HFFc6 (cell line): ENCODE results near the gene IMMP2L. TPM values are rescaled to one million over a fixed set of nuclear protein-coding genes. Genes with fewer than 3 reads are reported as not detected.
A peak's percentile ranks its signal among the peaks of the same experiment; 100 is the strongest.

Experiments used
- DNase-seq: peaks from one replicate; pipeline ENCODE4 v3.0.0-alpha.2; 2018
- H3K27ac Mint-ChIP-seq: 2 replicates; pipeline ENCODE4 v1.8.0; 2020; ENCODE audit warnings: mild to moderate bottlenecking, mixed read lengths
- H3K27me3 Mint-ChIP-seq: 2 replicates; pipeline ENCODE4 v1.8.0; 2021; ENCODE audit warnings: mild to moderate bottlenecking, moderate library complexity, mixed read lengths; ENCODE audit not compliant: insufficient read depth
- H3K36me3 Mint-ChIP-seq: 2 replicates; pipeline ENCODE4 v1.8.0; 2021; ENCODE audit warnings: low read depth, mixed read lengths
- H3K4me1 Mint-ChIP-seq: 2 replicates; pipeline ENCODE4 v1.8.0; 2020; ENCODE audit warnings: low read depth, mixed read lengths
- H3K4me3 Mint-ChIP-seq: 2 replicates; pipeline ENCODE4 v1.8.0; 2020; ENCODE audit warnings: mild to moderate bottlenecking, moderate library complexity, mixed read lengths
- H3K9me3 Mint-ChIP-seq: 2 replicates; pipeline ENCODE4 v1.8.0; 2020; ENCODE audit warnings: mild to moderate bottlenecking, mixed read lengths
- total RNA-seq, 6 experiments: library from RNA; stranded (reverse); fragmentation: NEBNext Ultra II Directional; extraction: Animal tissue kit (Norgen Biotek cat#: 25700); gene quantifications; 2 replicates in 1 of 6; 3 replicates in 5 of 6; pipeline ENCODE4 v1.2.3, GENCODE V29; 2021
- TF ChIP-seq, protein P1 (sequence below): fragments of 200-600 bp; sonication (generic); IDR thresholded peaks from 2 replicates; pipeline ENCODE4 v1.5.0; 2021; ENCODE audit warnings: antibody characterized with exemption, mild to moderate bottlenecking

IMMP2L gene
- total RNA-seq, 6 experiments from 2014 or later = 7.2 to 13.6 (median 10.1) TPM

DNA sequence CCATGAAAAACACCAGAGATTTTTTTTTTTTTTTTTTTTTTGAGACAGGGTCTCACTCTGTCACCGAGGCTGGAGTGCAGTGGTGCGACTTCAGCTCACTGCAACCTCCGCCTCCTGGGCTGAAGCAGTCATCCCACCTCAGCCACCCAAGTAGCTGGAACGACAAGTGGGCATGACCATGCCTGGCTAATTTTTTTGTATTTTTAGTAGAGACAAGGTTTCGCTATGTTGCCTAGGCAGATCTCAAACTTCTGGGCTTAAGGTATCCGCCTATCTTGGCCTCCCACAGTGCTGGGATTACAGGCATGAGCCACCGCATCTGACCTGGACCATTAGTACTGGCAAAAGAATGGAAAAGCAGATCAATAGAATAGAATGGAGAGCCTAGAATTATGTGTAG lies 530.4 kb downstream of the IMMP2L start:
- no peaks in the 10 kb centered on the region for H3K9me3 Mint-ChIP-seq
- no peak for DNase-seq
- no peaks in the 10 kb centered on the region for H3K27me3 Mint-ChIP-seq
- peaks cover 43% of the 10 kb centered on the region for H3K4me1 Mint-ChIP-seq
- H3K4me3 Mint-ChIP-seq = no peak overlapping the region
- no peaks in the 10 kb centered on the region; the same call in 1 of the 2 replicates for H3K36me3 Mint-ChIP-seq
- TF ChIP-seq, protein P1, sequence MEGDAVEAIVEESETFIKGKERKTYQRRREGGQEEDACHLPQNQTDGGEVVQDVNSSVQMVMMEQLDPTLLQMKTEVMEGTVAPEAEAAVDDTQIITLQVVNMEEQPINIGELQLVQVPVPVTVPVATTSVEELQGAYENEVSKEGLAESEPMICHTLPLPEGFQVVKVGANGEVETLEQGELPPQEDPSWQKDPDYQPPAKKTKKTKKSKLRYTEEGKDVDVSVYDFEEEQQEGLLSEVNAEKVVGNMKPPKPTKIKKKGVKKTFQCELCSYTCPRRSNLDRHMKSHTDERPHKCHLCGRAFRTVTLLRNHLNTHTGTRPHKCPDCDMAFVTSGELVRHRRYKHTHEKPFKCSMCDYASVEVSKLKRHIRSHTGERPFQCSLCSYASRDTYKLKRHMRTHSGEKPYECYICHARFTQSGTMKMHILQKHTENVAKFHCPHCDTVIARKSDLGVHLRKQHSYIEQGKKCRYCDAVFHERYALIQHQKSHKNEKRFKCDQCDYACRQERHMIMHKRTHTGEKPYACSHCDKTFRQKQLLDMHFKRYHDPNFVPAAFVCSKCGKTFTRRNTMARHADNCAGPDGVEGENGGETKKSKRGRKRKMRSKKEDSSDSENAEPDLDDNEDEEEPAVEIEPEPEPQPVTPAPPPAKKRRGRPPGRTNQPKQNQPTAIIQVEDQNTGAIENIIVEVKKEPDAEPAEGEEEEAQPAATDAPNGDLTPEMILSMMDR = no peak
- H3K27ac Mint-ChIP-seq = no peak overlapping the region

DNA sequence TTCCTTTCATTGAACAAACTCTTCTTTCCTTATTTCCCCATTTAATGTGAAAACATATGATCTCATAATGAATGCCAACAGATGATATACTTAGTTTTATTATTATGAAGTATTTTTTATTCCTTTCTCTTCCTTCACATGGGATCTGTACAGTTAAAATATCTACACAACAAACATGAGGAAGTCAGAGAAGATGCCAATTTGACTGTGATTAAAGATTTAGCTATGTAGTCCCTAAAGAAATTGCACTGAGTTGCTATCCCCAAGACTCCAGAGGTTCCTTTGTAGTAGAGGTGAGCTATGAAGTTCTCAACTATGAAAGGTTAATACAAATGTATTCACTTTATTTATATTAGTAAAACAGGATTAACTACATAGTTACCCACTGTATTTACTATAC lies 532.0 kb downstream of the IMMP2L start:
- Mint-ChIP-seq H3K4me3 (peak overlapping the region; percentile 24), H3K4me1 (peaks cover 59% of the 10 kb centered on the region), H3K9me3 (no peaks in the 10 kb centered on the region), H3K36me3 (no peaks in the 10 kb centered on the region; the same call in 1 of the 2 replicates), H3K27ac (peak overlapping the region; percentile 63), H3K27me3 (no peaks in the 10 kb centered on the region)
- TF ChIP-seq, protein P1 = no peak
- no peak for DNase-seq

DNA sequence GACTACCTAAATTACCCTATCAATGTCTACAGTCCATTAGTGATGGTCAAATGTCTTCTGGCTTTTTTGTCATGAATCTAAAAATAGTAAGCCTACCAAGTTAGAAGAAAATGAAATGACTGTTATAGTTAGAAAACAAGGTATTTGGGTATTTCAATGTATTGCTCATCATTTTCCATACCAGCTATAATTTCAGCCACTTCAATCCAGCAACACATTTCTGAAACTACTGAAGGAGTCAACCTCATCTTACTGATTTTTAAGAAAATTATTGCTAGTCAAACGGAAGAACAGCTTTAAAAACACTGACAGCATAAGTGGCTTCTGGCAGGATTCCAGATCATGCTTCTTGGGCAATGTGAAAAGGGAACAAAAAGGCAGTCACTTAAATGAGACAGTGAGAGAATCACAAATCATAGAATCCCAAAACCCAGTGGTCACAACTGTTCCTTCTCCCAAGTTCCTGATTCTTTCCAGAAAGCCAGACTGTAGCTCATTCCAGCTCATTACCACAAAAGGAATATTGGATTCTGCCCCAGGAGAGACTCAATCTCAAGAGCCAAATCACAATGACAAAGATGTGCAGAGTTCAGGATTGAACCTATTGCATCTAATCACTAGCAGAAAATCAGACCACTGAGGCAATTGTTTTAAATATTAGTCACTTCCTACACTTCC lies 532.6 kb downstream of the IMMP2L start:
- H3K9me3 Mint-ChIP-seq = no peaks in the 10 kb centered on the region
- DNase-seq = peak; percentile 23
- H3K27ac Mint-ChIP-seq = peak overlapping the region; percentile 63
- H3K27me3 Mint-ChIP-seq = no peaks in the 10 kb centered on the region
- peak overlapping the region; percentile 24 for H3K4me3 Mint-ChIP-seq
- TF ChIP-seq, protein P1 = no peak
- H3K4me1 Mint-ChIP-seq = peaks cover 65% of the 10 kb centered on the region
- no peaks in the 10 kb centered on the region; the same call in 1 of the 2 replicates for H3K36me3 Mint-ChIP-seq

DNA sequence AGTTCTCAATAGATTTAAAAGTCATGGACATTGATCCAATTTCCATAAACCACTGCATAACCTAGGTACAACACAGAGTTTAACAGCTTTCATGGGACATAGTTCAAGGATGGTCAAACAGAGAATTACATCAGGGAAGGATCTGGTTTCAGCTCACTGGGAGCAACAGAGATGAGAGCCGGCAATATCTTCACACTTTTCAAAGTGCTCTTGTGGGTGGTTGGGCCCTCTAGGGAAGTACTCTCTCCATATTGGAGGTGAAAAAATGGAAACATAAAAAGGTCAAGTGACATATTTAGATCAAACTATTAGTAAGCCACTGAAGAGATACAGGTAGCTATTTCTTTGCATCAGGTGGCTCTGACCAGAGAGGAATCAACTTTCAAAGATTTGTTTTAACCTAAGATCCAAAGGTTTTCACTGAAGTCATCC lies 533.1 kb downstream of the IMMP2L start:
- peaks cover 66% of the 10 kb centered on the region for H3K4me1 Mint-ChIP-seq
- H3K4me3 Mint-ChIP-seq = no peak overlapping the region; the same call in 1 of the 2 replicates
- H3K27me3 Mint-ChIP-seq = no peaks in the 10 kb centered on the region
- no peaks in the 10 kb centered on the region for H3K9me3 Mint-ChIP-seq
- no peaks in the 10 kb centered on the region; the same call in 1 of the 2 replicates for H3K36me3 Mint-ChIP-seq
- no peak for DNase-seq
- peak overlapping the region; percentile 63 for H3K27ac Mint-ChIP-seq
- TF ChIP-seq, protein P1 = no peak

DNA sequence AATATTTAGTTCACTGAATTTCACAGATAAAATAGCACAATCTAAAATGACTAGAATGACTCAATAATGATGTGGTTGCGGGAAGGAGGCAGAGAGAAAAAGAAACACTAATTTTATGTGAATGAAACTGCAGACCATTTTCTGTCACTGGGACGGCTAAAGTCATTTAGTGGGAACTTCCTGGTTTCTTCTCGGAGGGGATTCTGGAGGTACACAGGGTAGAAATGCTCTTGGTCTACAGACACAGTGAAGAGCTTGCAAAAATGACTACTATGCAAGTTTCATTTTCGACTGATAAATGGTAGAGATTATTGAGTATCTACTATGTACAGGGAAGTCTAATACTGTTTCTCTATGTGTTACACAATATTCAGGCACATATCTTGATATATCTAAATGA lies 534.9 kb downstream of the IMMP2L start:
- Mint-ChIP-seq H3K27ac (peak overlapping the region; percentile 62), H3K4me3 (peak overlapping the region; percentile 77), H3K36me3 (no peaks in the 10 kb centered on the region; the same call in 1 of the 2 replicates), H3K4me1 (peaks cover 66% of the 10 kb centered on the region), H3K27me3 (no peaks in the 10 kb centered on the region), H3K9me3 (no peaks in the 10 kb centered on the region)
- no peak for DNase-seq
- TF ChIP-seq, protein P1 = no peak
